BJ (cell line): ENCODE results near the gene PLXNB2. TPM values are rescaled to one million over a fixed set of nuclear protein-coding genes. Genes with fewer than 3 reads are reported as not detected.
"Not testable (repeated sequence)": the region's sequence is repeated elsewhere in the genome, so short reads cannot be mapped to it uniquely, and the experiment has no call there.

Experiments used
- CTCF ChIA-PET: fragments of 350-600 bp; formaldehyde crosslinking; extraction: SDS; loops from one replicate; lab custom pipeline; 2021; ENCODE audit warnings: antibody characterized with exemption, inconsistent platforms; lab: Yijun Ruan, JAX
- POLR2A ChIA-PET: fragments of 300-600 bp; sonication (Branson Sonifier 250); formaldehyde crosslinking; extraction: SDS; loops from one replicate; lab custom pipeline; 2021; ENCODE audit warnings: antibody characterized with exemption; lab: Charles Lee
- DNase-seq: peaks from one replicate; pipeline ENCODE4 v3.0.0-alpha.2; 2011; ENCODE audit warnings: low read depth
- H3K27me3 ChIP-seq: 2 replicates; pipeline ENCODE4 v1.6.0; 2011; ENCODE audit warnings: low read length; ENCODE audit not compliant: control insufficient read depth, insufficient read depth
- H3K36me3 ChIP-seq: 2 replicates; pipeline ENCODE4 v1.5.1; 2011; ENCODE audit warnings: low read length; ENCODE audit not compliant: control insufficient read depth, insufficient read depth
- H3K4me3 ChIP-seq: 2 replicates; pipeline ENCODE4 v1.5.1; 2011; ENCODE audit warnings: low read depth, mild to moderate bottlenecking, control low read depth, low read length
- CTCF ChIP-seq: IDR thresholded peaks from 2 replicates; pipeline ENCODE4 v1.5.1; 2011; ENCODE audit warnings: low read depth, mild to moderate bottlenecking, control low read depth, inconsistent platforms, low read length, moderate library complexity; ENCODE audit not compliant: insufficient read depth
- polyA plus RNA-seq: library from polyadenylated mRNA; depleted of rRNA; stranded (reverse); fragments of >200 nt; gene quantifications from 2 replicates; pipeline ENCODE4 v1.2.3, GENCODE V29; 2011

The PLXNB2 gene
- polyA plus RNA-seq, 1 experiment = 143 TPM

GRCh38 chr22:50326225-50326955 is 18.9 kb upstream of the PLXNB2 start:
- ChIA-PET POLR2A (interaction anchor here (0.5 to 0.6 kb wide), 2 partner anchors 33 to 76 kb away, joined by 3 read pairs; no protein-coding TSS in a partner anchor), CTCF (interaction anchor here (0.6 to 8.9 kb wide), 20 partner anchors 11 to 85 kb away, joined by 3 to 78 read pairs (median 4); partner anchors contain the start of genes HDAC10, MAPK12, PLXNB2 and TUBGCP6)
- H3K27me3 ChIP-seq = no peaks in the 10 kb centered on the region
- peak overlapping the region; percentile 61 for H3K4me3 ChIP-seq
- TF ChIP-seq CTCF = no peak
- no peak for DNase-seq
- no peaks in the 10 kb centered on the region for H3K36me3 ChIP-seq

- H3K27me3 ChIP-seq = no peaks in the 10 kb centered on the region
- ChIA-PET POLR2A (interaction anchor here (0.6 kb wide), 1 partner anchor 76 kb away, joined by 3 read pairs; no protein-coding TSS in a partner anchor), CTCF (interaction anchor here (0.7 to 8.9 kb wide), 16 partner anchors 10 to 85 kb away, joined by 3 to 78 read pairs (median 6); partner anchors contain the start of genes HDAC10, MAPK12 and PLXNB2)
- TF ChIP-seq CTCF = no peak
- no peak for DNase-seq
- H3K4me3 ChIP-seq = no peak overlapping the region; the same call in 1 of the 2 replicates
- H3K36me3 ChIP-seq = no peaks in the 10 kb centered on the region
Measured at GRCh38 chr22:50325444-50326224, 18.2 kb upstream of the PLXNB2 start.

DNA sequence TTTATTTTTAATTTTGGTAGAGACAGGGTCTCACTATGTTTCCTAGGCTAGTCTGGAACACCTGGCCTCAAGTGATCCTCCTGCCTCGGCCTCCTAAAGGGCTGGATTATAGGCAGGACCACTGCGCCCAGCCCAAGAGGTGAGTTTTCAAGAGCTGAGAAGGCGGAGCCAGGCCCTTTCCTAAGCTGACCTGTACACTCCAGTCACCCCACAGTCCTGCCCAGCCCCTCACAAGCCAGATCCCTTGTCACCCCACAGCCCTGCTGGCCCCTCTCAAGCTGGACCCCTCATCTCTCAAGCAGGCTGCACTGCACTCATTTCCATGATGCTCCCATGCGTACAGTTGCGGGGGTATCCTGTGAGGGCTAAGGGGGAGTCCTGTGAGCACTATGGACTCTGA is 16.5 kb upstream of the PLXNB2 start:
- CTCF ChIA-PET = interaction anchor here (0.9 to 4.3 kb wide), 7 partner anchors 8 to 82 kb away, joined by 3 to 23 read pairs (median 4); no protein-coding TSS in a partner anchor
- no peak for DNase-seq
- H3K4me3 ChIP-seq = no peak overlapping the region
- no peak for TF ChIP-seq CTCF
- POLR2A ChIA-PET = no interaction called here
- no peaks in the 10 kb centered on the region for H3K36me3 ChIP-seq
- no peaks in the 10 kb centered on the region for H3K27me3 ChIP-seq

DNA sequence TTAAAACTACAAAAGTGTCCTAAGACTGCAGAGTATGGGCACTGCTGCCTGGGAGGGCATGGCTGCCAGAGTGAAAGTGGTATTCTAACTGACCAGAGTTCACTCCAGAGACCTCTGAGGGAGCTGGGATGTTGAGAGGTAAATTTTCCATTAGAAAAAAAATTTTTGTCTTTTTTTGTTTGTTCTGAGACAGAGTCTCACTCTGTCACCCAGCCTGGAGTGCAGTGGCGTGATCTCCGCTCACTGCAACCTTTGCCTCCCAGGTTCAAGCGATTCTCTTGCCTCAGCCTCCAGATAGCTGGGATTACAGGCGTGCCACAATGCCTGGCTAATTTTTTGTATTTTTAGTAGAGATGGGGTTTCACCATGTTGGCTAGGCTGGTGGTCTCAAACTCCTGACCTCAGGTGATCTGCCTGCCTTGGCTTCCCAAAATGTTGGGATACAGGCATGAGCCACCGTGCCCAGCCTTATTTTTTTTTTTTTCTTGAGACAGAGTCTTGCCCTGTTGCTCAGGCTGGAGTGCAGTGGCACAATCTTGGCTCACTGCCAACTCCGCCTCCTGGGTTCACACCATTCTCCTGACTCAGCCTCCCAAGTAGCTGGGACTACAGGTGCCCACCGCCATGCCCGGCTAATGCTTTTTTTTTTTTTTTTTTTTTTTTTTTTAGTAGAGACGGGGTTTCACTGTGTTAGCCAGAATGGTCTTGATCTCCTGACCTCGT is 15.1 kb upstream of the PLXNB2 start:
- not testable (repeated sequence) for H3K36me3 ChIP-seq, DNase-seq, H3K4me3 ChIP-seq, H3K27me3 ChIP-seq
- ChIA-PET CTCF (interaction anchor here (0.9 to 2.2 kb wide), 6 partner anchors 45 to 82 kb away, joined by 3 to 8 read pairs (median 4); partner anchors contain the start of gene HDAC10), POLR2A (interaction anchor here (0.6 kb wide), 1 partner anchor 52 kb away, joined by 3 read pairs; no protein-coding TSS in a partner anchor)

GRCh38 chr22:50320671-50321325 is 13.4 kb upstream of the PLXNB2 start:
- no peak overlapping the region for H3K4me3 ChIP-seq
- CTCF ChIA-PET = interaction anchor here (1.3 to 2.2 kb wide), 5 partner anchors 11 to 80 kb away, joined by 3 to 8 read pairs (median 5); no protein-coding TSS in a partner anchor
- no peak for DNase-seq
- TF ChIP-seq CTCF = no peak
- no peaks in the 10 kb centered on the region for H3K36me3 ChIP-seq
- H3K27me3 ChIP-seq = no peaks in the 10 kb centered on the region
- POLR2A ChIA-PET = no interaction called here
